NCI-H748 (cell line): ENCODE measurements around the gene ANKRD10.

Source experiments
- DNase-seq: peaks from one replicate; lab custom pipeline; 2025; ENCODE audit not compliant: unreplicated experiment; lab: John Stamatoyannopoulos, UW

The ANKRD10 gene

GRCh38 chr13:110887597-110888333 is 27.1 kb downstream of the ANKRD10 start:
- no peak for DNase-seq

- no peak for DNase-seq
These were observed 27.8 kb downstream of the ANKRD10 start for GRCh38 chr13:110886870-110887596.

- no peak for DNase-seq
These were observed 28.7 kb downstream of the ANKRD10 start for GRCh38 chr13:110885966-110886869.

DNA sequence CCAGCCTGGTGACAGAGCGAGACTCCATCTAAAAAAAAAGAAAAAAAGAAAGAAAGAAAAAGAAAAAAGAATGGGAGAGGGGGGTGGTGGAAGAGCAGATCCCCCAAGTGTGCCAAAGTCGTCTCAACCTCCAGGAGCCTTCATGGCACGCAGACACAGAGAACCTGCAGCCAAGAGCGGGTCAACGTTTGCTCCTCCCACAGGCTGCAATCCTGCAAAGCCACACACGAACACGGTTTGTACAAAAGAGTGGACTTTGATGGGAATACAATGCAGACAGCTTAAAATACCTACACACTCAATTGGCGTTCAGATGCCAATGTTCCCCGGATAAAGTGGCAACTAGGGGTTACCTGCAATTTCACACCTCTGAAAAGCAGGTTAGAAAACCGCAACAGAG is 29.4 kb downstream of the ANKRD10 start:
- no peak for DNase-seq

DNA sequence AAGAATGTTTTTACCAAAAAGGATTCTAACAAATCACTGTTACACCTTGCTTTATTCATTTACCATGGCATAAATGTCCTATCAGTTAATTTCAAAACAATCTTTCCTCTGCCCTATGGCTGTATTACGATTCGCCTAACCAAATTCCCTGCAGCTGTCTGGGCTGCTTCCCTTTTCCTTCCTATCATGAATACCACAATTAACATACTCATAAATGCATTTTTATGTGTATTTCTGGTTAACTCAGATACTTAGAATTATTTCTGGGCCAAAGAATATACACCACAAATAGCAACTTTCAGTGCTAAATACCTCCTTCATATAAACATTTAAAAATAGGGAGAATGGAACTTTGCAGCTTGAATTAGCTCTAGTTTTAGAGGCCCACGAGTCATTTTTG is 30.4 kb downstream of the ANKRD10 start:
- DNase-seq, result no peak

- no peak for DNase-seq
These were observed 31.3 kb downstream of the ANKRD10 start for GRCh38 chr13:110883542-110883941.

GRCh38 chr13:110882972-110883371 is 31.9 kb downstream of the ANKRD10 start:
- no peak for DNase-seq

- DNase-seq, result no peak
These were observed 32.8 kb downstream of the ANKRD10 start for GRCh38 chr13:110881839-110882627.

DNA sequence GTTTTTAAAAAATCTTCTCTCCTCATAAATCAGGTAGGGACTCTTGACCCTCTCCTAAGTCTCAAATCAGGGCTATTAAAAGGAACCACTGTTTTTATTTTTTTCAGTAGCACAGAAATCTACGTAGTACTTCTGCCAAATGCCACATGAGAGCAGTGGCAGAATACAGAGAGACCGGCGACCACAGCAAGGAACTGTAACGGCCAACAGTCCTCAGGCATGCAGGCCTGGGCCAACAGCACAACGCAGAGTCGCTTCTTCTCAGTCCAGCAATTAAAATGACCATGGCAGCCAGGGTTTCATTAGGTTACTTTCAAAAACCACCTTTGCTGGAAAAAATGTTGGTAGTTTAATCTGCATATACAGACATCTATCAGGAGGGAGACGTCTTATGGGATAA is 34.2 kb downstream of the ANKRD10 start:
- DNase-seq, result no peak

- DNase-seq, result no peak
These were observed 35.4 kb downstream of the ANKRD10 start for GRCh38 chr13:110879482-110879881.

DNA sequence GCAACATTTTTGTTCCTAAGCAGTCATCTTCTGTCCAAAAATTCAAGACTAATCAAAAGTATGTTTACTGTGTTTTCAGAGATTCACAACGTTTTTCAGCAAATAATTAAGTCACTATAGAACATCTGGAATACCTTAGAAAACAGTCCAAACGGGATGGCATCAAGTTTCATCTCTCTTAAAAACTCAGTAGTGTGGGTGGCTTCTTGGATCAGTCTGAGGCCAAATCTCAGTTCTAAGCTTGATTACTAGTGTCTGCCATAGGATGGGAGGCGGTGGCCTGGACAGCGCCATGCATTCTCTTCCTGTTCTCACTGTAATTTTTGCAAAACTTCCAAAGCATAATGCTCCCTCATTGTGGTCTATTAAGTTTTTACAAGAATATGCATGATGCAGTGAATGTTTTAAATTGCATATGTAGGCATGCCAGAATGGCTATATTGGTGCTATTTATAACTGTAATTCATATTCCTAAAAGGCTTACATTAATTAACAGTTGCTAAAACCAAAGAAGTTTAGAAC is 37.1 kb downstream of the ANKRD10 start:
- no peak for DNase-seq

DNA sequence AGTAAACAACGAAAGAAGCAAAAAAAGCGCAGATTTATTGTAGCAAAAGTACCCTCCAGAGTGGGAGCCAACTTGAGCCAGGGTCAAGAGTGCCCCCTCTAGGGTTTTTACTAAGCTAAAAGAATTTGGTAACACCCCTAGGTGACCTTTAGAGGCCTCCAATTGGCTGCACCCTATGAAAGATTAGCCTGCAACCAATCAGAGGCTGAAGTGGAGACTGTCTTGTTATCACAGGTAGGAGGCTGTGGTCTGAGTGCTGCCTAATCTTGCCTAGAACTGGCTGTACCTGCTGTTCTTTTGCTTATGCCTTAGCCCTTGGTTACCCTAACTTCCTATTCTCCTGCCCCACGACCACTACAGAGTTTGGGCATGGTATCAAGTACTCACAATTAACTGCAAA is 38.3 kb downstream of the ANKRD10 start:
- no peak for DNase-seq

- DNase-seq, result no peak
These were observed 39.6 kb downstream of the ANKRD10 start for GRCh38 chr13:110875241-110875640.

DNA sequence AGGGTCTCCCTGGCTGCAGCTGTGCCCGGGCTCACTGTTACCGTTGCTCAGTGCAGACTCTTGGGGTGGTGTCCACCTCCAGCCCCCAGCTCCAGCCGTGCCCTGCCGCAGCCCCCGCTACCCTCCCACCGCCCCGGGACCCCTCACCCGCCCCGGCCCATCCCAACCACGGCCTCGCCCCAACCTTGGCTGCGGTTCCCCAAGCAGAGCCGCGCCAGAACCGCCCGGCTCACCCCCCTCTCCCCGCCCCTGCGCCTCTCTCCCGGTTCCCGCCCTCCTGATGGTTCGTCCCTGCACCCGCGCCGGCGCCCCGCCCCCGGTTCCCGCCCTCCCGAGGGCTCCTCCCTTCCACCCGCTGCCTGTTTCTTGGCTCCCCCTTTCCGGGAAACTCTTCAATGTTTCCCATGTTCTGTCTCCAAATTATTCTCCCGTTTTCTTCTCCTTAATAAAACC is 40.3 kb downstream of the ANKRD10 start:
- peak; percentile 73 for DNase-seq

DNA sequence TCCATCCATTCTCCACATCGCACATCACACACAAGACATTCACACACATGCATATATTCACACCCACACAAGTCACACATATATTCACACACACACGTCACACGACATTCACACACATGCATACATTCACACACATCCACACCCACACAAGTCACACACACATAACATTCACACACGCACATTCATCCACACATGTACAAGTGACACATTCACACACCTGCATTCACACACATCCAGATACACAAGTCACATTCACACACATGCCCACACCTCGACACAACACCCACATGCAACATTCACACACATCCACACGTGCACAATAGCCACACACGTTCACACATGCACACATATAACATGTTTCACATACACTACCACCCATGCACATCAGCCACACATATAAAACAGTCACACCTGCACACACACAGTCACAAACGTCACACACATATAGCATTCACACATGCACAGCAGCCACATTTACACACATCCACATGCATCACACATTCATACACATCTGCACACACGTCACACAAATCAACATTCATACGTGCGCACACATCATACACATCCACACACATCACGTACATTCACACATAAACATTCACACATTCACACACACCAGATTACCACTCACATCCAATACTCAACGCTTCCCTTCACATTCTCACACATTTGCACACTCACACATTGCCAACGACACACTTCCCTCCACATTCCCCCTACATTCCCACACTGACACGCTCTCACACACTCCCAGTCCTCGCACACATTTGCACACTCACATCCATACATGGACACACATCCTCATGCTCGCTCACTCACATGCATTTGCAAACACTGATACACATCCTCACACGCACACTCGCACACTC is 41.0 kb downstream of the ANKRD10 start:
- no peak for DNase-seq

DNA sequence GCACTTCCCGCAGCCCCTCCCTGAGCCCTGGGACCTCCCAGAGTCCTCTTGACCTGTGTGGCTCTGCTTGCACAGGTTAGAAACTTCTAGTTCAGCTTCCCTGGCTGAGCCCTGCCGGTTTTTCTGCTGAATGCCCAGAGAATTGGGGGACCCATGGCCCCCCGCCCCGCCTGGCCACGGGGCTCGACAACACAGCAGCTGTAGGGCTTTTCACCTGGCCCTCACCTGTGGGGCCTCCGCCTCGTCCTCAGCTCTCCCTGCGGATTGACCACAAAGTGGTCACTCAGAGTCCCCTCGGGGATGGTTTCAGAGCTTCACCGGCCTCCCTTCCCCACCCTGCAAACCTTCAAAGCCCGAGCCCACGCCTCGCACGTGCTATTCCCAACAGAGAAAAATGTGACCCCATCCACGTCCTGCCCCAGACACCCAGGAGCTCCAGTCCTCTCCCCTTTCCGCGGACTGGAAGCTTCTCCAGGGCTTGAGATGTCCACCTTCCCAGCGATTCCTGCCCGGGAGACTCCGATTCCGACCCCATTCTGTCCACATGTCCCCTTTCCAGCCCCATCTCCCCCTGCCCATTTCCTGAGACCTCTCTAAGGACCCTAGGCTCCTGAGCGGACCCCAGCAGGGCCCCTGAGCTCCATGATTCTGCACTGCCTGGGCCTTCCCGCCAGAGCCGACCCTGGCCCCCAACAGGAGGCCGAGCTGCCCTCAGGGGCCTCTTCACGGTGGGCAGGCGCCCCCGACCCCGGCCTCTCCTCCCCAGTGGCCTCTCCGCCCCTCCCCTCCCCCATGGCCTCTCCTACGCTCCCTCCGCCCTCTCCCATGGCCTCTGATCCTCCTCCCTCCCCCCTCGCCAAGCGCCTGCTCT is 41.9 kb downstream of the ANKRD10 start:
- DNase-seq, result no peak

DNA sequence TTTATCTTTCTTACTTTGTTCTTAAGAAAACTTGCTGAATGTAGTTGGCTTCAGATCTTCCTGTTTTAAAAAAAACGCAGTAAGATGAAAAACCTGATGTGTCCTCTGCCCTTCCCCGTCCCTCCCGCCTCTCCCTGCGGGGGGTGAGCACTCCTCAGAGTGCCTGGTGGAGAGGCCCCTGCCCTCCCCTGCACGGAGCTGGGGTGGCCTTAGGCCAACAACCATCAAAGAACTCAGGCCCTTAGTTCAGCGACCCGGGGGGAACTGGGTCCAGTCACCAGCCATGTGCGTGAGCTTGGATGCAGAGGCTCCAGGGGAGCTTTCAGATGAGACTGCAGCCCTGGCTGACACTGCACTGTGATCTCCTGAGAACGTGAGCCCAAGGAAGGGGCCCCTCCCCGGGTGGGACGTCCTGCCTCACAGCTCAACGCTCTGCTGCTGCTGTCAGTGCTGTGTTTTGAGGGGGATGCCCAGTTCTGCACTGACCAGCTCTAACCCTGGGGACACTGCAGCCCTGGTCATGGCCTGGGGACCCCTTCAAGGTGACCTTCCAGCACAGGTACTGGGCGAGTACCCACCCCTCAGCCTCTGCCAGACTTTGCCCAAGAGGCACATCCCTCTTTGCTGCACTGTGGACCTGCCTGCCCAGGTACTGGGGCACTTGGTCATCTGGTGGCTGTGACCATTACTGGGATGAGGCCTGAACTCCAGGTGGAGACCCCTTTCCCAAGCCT is 42.7 kb downstream of the ANKRD10 start:
- no peak for DNase-seq
